NCI-H2196 treated with DMSO at 0.1 percent for 48 hours (cell line): ENCODE data around the gene NPAS3.

Experiments
- DNase-seq: peaks from one replicate; lab custom pipeline; 2025; ENCODE audit not compliant: unreplicated experiment; lab: John Stamatoyannopoulos, UW

NPAS3 gene

DNA sequence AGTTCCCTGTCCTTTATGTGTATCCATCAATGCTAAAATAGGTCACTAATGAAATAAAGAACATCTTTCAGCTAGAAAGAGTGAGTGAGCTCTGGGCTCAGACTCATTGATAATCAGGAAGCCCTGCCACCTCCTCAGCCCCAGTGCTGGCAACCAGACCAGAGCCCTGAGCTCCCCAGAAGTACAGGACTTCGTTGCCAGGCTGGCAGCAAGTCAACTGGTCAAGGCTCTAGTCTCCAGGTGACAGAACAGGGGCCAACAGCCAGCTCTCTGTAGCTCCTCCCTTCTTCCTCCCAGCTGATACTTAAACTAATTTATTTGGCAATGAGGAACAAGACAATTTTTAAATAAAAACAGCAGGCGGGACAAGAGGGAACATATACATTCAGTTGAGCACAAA, 866.9 kb downstream of the NPAS3 start:
- no peak for DNase-seq

DNA sequence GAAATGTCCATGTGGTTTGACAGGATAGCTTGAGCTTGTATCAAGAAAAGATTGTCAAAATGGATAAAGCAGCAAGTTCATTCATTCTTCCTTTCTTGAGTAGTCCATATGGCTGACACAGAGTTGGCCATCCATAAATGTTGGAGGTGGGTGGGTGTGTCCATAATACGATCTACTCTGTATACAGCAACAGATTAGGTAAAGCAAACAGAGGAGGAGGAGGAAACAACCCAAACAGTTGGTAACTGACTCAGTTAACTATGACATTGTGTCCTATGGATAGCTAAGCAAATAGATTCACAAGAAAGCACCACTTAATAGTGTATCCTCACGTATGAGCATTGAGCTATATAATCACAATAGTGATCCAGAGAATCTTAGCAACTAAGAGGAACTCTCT, 868.2 kb downstream of the NPAS3 start:
- no peak for DNase-seq

DNA sequence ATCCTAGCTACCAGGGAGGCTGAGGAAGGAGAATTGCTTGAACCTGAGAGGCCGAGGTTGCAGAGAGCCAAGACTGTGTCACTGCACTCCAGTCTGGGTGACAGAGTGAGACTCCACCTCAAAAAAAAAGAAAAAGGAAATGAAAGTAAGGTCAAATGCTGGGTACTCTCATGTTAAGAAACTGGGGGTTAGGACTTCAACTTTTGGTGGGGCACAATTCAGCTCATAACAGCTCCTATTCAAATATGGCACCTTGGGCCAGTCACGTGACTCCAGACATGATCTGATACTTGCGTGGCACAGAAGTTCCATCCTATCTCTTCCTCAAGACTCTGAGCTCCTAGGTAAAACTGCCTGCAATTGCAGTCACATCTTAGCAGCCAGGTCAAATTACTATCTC, 869.5 kb downstream of the NPAS3 start:
- no peak for DNase-seq

DNA sequence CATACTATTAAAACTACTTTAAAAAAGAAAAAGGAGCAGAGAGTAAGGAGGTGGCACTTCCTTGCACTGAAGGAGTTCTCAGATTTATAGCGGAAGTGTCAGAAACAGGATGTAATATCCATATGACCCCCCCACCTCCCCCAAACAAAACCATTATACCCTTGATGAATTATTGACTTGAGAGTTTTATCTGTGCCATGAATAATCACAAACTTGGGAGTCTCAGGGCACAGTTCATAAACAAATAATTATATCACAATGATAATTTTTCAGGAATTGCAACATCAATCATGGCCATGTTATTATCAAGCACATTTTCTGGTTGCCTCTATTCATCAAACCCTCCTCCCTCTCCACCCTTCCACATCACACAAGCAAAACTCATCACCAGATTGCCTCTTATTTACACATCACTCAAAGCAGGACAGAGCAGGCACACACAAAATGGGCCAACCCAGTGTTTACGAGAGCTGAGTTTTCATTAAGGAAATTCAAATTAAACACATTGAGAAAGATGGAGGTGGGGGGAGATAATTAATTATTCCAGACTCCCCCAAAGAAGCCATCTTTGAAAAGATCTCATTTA, 870.8 kb downstream of the NPAS3 start:
- no peak for DNase-seq

DNA sequence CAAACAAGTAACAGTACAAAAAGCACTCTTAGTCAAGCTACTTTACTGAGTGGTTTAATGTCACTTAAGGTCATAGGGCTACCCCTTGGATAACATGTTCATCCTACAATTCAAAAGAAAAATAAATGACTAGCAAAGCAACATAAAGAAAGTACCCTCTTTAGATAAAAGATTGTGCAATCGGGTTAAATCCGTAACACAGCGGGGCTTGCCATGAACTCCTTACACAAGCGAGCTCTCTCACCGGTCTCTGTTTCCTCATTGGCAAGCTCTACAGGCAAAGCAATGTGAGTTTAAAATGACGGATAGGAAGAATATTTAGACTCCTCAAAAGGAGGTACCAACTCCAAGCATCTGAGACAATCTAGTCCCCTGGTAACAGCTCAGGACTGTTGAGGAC, 871.6 kb downstream of the NPAS3 start:
- no peak for DNase-seq

DNA sequence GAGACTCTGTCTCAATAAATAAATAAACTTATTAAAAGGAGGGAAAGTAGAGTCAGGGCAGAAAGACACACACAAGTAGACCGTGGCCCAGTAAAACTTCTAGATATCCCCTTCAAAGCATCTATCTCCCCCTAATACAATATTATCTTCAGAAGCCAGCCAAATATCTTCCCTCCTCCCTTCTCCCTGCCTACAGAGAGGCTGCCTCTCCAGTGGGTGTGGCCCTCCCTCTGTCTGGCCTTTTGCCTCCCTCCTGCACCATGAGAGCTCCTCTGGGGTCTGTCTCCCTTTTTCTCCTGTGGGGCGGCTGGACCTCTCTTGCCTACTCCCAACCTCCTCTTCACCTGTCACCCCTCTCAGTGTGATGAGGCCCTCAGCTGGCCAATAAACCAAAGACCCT, 873.0 kb downstream of the NPAS3 start:
- DNase-seq, result no peak

DNA sequence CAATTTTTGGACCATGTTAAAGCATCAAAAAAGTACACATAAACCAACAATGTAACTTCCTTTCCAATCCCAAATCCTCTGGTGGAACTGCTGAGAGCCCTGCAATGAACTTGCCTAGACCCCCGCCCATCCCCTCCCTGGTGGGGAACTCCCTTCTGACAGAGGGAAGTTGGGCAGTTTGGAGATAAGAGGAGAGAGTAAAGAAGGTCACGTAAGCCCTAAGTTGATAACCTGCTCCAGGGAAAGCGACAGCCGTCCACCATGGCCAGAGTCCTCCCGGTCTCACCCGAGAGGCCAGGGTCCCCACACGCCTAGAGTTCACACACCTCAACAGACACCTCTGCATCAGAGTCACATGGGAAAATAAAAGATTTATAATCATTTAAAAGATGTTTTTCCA, 873.5 kb downstream of the NPAS3 start:
- DNase-seq, result no peak

DNA sequence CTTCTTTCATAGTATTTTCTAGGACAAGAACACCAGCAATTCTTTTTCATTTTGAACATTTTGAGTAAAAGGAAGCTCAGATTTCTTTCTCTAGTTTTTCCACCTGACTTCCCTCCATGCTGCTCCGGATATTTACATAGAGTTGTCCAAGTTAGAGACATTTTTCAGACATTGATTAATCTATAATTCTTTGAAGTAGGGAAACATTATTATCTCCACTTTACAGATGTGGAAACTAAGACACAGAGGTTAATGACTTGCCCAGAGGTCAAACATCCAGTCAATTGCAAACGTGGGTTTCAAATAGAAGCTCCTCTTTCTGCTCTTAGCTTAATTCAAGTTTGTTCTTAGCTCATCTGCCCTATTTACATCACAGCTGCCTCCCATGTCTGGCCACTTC, 873.9 kb downstream of the NPAS3 start:
- no peak for DNase-seq

DNA sequence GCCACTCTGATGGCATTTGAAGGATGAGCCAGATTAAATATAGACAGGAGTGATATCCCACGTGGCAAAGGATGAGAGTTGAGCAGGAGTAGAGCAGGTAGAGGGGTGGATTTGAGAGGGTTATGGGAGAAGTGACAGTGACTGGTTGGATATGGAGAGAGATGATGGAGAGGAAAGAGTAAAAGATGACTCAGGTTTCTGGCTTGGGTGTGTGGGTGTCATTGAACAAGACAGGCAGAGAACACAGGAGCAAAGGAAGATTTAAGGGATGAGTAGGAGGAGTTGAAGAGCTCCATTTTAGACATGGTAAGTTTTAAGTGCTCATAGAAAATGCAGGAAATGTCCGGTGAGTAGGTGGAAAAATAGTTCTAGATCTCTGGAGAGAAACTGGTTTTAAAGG, 875.3 kb downstream of the NPAS3 start:
- DNase-seq, result no peak

DNA sequence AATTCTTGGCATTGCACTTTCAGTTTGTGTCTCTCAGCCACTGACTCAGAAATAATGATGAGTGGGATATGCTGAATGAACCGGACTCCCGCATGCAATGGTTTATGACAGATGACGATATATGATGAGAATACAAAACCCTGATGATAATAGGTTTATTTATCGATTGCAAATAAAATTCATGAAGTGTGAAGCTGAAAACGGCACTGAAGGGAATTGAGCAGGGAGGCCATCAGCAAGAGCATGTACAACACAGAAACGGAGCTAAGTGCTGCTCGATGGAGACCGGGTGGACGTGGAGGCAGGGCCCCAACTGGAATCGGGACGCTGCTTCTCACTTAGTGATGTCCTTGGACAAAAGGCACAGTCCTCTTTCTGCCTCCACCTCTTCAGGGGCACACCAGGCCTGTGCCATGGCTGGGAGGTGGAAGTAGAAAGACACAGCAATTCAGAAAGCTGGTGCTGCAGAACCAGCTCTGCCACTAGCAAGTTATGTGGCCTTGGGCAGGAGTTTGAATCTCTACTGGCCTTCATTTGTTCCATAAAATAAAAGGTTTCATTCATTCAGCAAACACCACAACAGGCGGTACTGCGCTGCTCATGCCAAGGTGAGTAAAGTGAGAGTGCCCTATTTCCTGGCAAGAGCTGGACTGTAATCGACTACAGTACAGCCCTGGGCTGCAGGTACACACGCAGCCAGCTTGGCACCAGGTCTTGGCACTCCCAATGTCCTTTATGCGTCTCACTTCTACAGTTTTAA, 895.2 kb downstream of the NPAS3 start:
- no peak for DNase-seq

DNA sequence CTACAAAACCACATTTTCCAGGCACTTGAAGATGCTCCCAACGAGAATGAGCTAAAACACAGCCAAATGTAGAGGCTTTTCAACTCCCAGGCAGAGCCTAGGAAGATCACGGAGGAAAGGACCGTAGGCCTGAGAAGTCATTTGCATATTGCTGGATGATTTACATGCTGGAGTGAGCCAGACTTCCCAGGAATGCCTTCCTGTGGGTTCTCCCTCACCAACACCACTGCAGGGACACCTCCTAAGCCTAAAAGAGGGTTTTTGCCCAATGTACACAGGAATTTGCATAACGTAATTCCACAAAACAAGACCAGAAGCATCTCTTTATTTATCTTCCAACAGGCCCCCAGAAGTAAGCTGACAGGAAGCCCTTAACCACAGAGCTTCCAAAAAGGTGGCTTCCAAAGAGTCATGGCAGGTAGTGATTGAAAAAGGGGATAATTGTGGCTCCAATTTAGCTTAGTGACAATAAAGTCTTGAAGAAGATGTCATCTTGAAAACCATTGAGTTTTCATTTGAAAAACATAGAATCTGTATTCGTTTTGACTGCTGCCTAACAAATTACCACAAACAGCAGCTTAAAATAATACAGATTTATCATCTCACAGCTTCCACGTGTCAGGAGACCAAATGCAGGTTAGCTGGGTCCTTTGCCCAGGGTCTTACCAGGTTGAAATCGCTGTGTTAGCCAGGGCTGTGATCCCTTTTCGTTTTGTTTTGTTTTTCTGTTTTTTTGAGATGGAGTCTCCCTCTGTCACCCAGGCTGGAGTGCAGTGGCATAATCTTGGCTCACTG, 896.0 kb downstream of the NPAS3 start:
- DNase-seq, result no peak

DNA sequence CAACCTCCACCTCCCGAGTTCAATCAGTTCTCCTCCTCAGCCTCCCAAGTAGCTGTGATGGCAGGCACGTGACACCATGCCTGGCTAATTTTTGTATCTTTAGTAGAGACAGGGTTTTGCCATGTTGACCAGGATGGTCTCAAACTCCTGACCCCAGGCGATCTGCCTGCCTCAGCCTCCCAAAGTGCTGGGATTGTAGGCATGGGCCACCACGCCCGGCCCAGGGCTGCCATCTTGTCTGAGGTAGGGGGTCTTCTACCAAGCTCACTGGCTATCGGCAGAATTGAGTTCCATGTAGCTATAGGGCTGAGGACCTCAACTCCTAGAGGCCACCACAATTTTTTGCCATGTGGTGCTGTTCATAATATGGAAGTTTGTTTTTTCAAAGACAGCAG, 896.6 kb downstream of the NPAS3 start:
- DNase-seq, result no peak

DNA sequence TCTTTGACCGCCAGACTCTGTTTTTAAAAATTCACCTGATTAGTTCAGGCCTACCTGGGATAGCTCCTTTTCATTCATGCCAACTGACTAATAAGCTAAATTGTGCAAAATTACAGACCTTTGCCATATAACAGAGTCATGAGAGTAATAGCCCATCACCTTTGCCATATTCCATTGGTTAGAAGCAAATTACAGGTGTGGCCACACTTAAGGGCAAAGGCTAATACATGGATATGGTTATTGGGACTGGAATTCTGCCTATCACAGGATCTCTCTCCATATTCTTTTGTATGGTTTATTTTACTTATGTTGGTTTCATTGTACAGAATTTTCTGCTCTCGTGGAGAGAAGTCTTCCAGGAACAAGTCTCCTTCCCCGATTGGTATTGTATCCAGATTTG, 897.0 kb downstream of the NPAS3 start:
- DNase-seq, result no peak

DNA sequence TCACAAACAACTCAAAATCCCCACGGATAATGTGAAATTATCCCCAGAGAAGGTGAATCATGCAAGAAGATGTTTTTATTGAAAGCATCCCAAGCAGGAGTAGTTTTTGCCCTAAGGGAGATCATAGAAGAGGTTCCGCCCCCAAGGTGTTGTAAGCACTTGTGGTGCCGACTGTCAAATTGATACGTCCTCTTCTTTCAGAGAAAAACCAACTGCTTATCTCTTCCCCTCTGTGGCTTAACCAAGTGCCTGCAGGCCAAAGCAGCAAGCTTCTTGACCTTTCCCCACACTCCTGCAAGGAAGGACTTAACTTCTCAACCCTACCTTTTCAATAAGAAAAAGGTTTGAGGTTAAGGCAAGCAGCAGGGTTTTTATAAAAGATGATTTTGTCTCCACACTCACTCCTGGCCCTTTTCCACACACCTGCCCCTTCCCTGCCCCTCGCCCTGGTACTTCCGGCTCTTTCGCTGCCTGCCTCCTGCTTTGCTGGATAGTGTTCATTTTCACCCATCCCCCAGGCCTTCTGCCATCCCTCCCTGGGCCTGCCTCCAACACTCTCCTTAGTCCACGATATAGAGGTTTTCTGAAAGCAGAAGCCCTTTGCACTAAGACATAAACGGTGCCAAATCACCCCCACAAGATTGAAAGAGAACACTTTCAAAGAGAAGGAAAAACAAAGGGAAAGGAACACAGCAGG, 897.7 kb downstream of the NPAS3 start:
- peak; percentile 64 for DNase-seq

DNA sequence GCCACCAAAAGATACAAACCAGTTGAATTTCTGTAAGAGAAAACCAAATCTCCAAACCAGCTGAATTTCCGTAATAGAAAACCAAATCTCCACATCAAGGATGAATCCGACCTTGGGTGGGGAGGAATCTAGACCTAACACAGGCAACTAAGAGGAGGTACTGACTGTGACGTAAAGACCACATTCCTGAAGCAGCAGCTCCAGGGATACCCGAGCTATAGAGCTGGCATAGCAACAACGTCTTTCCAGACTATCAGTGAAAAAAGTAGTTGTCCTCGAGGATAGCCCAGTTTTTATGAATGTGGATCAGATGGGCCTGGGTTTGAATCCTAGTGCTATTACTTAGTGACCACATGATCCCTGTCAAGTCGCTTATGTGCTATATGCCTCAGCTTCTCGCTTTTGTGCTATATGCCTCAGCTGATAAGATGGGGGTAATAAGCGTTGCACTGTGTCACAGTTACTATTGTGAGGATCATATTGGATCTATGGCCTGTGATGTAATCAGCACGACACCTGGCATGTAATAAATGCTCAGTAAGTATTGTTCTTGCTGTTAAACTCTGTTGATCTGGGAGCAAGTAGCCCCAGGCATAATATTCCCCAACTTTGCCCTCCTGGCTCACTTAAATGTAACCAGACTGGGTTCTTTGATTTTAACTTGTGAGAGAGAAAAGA, 898.4 kb downstream of the NPAS3 start:
- DNase-seq, result no peak

DNA sequence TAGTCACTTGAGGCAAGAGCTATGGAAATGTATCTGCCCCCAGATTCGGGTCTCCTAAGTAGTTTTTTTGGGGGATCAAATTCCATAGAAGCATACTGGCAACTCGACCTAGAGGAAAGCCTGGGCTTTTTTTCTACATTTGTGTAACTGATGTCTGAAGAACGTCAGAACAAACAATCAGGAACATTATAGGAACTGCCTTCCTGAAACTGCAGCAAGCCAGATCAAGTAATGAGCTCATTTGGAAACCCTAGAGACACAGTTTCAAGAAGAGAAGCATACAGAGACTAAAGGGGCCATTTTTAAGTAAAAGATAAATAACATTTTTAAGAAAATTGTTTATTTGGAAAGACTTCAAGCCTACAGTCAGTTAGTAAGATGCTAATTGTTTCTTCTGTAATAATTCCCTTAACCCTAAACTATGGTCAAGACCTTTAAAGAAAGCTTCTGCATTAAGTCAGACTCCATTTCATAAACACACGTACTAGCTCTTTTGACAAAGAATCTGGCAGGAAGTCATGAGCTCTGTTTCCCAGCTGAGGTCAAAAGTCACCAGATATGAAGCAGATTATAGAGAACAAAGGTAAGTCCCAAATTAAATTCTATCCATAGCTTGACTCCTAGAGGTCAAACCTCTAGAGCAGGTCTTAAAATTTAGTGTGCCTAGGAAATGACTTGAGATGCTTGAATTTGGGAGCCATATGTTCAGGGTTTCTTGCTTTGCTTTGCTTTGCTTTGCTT, 899.4 kb downstream of the NPAS3 start:
- no peak for DNase-seq

DNA sequence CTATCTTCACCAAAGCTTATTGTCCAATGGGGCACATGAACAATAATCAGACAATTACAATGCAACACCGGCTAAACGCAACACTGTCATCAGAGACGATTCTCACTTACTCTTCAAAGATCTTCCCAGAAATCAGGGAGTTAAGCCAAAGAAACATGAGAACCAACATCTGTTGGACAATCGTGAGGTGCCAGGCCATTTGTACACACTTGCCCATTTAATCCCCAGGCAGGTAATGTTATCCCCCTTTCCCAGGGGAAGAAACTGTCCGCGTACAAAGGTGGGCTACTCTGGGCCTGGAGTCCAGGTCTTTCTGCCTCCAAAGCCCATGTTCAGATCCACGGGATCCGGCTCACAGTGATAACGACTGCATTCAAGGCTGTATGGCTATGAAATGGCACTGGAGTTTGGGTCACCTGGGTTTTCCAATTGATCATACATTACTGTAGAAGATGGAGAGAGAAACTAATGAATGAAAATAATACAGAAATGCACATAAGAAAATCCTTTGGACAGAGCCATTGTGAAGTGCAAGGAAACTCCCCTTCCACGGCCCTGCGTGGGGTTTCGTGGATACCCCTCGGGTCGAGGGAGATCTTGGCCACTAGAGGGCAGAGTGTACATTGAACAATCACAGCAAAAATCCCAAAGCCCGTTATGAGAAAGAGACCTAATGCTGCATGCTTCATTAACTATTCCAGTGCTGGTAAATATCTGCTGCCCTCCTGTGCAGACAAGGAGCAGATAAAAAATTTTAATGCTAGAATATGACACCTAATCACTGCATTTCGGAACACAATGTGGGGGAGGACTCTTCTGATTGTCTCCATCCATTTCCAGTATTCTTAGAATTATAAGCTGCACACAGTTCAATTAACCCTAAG, 900.8 kb downstream of the NPAS3 start:
- peak; percentile 36 for DNase-seq

DNA sequence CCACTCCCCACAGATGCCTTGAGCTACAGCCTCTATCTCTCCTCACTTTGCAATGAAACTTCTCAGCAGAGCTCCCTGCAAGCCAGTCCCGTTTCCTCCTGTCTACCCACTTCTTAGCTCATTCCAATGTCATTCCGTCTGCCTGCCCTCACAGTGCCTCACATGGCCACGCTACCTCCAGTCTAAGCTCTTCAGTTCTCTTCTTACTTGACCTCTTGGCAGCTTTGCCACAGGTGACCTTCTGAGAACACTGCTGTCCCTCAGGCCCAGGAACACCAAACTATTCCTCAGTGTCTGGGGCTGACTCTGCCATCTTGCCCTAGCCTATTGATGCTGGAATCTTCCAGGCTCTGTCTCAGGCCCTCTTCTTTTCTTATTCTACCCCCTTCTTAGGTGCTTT, 902.1 kb downstream of the NPAS3 start:
- no peak for DNase-seq

DNA sequence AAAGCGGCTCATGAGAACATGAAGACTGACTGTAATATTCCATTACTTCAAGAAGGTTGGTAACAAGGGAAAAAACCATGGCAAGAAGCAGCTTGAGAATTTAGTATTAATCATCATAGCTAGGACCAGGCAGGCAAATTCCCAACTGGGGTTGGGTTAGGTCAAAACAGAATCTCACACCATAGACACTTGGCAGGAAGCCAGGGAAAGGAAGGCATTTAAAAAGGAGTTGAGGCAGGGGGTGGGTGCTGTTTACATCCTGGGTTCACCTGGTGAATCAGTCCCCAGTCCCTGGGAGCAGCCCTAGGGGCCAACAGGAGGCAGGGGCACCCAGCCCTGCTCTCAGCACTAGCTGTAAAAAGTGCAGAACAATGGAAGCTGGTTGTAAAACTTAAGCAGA, 903.6 kb downstream of the NPAS3 start:
- no peak for DNase-seq
